Endothelial cell of umbilical vein (primary cell): ENCODE measurements around the gene DHRS2. TPM values are rescaled to one million over a fixed set of nuclear protein-coding genes. Genes with fewer than 3 reads are reported as not detected.

ENCODE experiments used
- BruUV-seq: library from RNA; stranded (reverse); fragments of 400-500 nt; replicated peaks from 2 replicates; lab custom pipeline; 2021; lab: Mats Ljungman, UMichigan
- CTCF ChIA-PET: fragments of 300-600, 350-600 bp; sonication (Branson Sonifier 250); formaldehyde crosslinking; loops from one replicate; lab custom pipeline; 2021; ENCODE audit warnings: antibody characterized with exemption, inconsistent platforms; lab: Charles Lee
- POLR2A ChIA-PET: fragments of 300-600, 350-600 bp; sonication (Branson Sonifier 250); formaldehyde crosslinking; loops from one replicate; lab custom pipeline; 2021; ENCODE audit warnings: antibody characterized with exemption, inconsistent platforms; lab: Charles Lee
- DNase-seq: peaks from one replicate; pipeline ENCODE4 v3.0.0-alpha.2; 2011; ENCODE audit warnings: low read depth, low spot score
- FAIRE-seq: peaks from 2 replicates; lab custom pipeline; 2011; peaks lifted over from hg19 to GRCh38; lab: Jason Lieb, UNC
- H2AFZ ChIP-seq: 2 replicates; pipeline ENCODE4 v1.6.0; 2012; ENCODE audit warnings: low read depth, low read length, control low read depth, inconsistent platforms
- H3K27ac ChIP-seq: 2 replicates; pipeline ENCODE4 v1.5.1; 2011; ENCODE audit warnings: low read depth, mild to moderate bottlenecking, control low read depth, low read length, moderate library complexity; ENCODE audit not compliant: insufficient read depth
- H3K27me3 ChIP-seq, 2 experiments: 2 replicates each; pipeline versions ENCODE4 v1.6.0 to v1.6.1; 2011; ENCODE audit warnings: low read length in 2 of 2, mixed read lengths in 1 of 2; ENCODE audit not compliant: control insufficient read depth in 2 of 2, insufficient read depth in 2 of 2
- H3K36me3 ChIP-seq, 2 experiments: 2 replicates in 1 of 2; 3 replicates in 1 of 2; pipeline ENCODE4 v1.5.1; 2011; ENCODE audit warnings: low read length in 2 of 2, mild to moderate bottlenecking in 1 of 2, moderate library complexity in 1 of 2; ENCODE audit not compliant: control insufficient read depth in 2 of 2, insufficient read depth in 2 of 2; ENCODE audit errors: extremely low read depth in 1 of 2
- H3K4me1 ChIP-seq: 3 replicates; pipeline ENCODE4 v1.5.1; 2011; ENCODE audit warnings: mild to moderate bottlenecking, low read length; ENCODE audit not compliant: control insufficient read depth, insufficient read depth; ENCODE audit errors: extremely low read depth
- H3K4me2 ChIP-seq: 2 replicates; pipeline ENCODE4 v1.6.1; 2011; ENCODE audit warnings: low read length, control low read depth, mixed read lengths; ENCODE audit not compliant: insufficient read depth
- H3K4me3 ChIP-seq, 3 experiments: fragments of 200-600 bp in 1 of 3; sonication (generic), shearing (Covaris generic) in 1 of 3; replicated peaks in 1 of 3; 2 replicates each; pipeline ENCODE4 v1.5.1; 2011 to 2016; ENCODE audit warnings: control low read depth in 3 of 3, low read length in 3 of 3, mild to moderate bottlenecking in 2 of 3, inconsistent platforms in 1 of 3, low read depth in 1 of 3, moderate library complexity in 1 of 3; ENCODE audit not compliant: insufficient read depth in 1 of 3
- H3K79me2 ChIP-seq: 2 replicates; pipeline ENCODE4 v1.6.0; 2012; ENCODE audit warnings: low read length, inconsistent platforms; ENCODE audit not compliant: control insufficient read depth, insufficient read depth
- H3K9ac ChIP-seq: replicated peaks from 2 replicates; pipeline ENCODE3; 2011; ENCODE audit warnings: low read length, control low read depth; ENCODE audit not compliant: insufficient read depth; ENCODE audit errors: extremely low read depth
- H3K9me1 ChIP-seq: replicated peaks from 3 replicates; pipeline ENCODE4 v1.6.0; 2011; ENCODE audit warnings: mild to moderate bottlenecking, low read length; ENCODE audit not compliant: control insufficient read depth, insufficient read depth; ENCODE audit errors: extremely low read depth
- H3K9me3 ChIP-seq: replicated peaks from 2 replicates; pipeline ENCODE4 v1.5.1; 2012; ENCODE audit warnings: low read length, inconsistent platforms; ENCODE audit not compliant: control insufficient read depth, insufficient read depth
- H4K20me1 ChIP-seq: replicated peaks from 2 replicates; pipeline ENCODE3; 2011; ENCODE audit warnings: mild to moderate bottlenecking, low read length; ENCODE audit not compliant: control insufficient read depth, insufficient read depth; ENCODE audit errors: extremely low read depth
- CTCF ChIP-seq, 2 donors: IDR thresholded peaks; 1 replicate in 1 of 2; 2 replicates in 1 of 2; pipeline ENCODE4 v1.5.1; 2011; ENCODE audit warnings: low read length in 2 of 2, mild to moderate bottlenecking in 2 of 2, moderate library complexity in 2 of 2, control low read depth in 1 of 2, inconsistent platforms in 1 of 2, low read depth in 1 of 2; ENCODE audit not compliant: insufficient read depth in 1 of 2; ENCODE audit errors: extremely low read depth in 1 of 2
- EZH2 ChIP-seq: IDR thresholded peaks from 2 replicates; pipeline ENCODE4 v1.6.1; 2012; ENCODE audit warnings: borderline replicate concordance, low read depth, mild to moderate bottlenecking, moderate library complexity, low read length, inconsistent platforms; ENCODE audit not compliant: severe bottlenecking
- FOS ChIP-seq: IDR thresholded peaks from 2 replicates; pipeline ENCODE4 v1.6.1; 2011; ENCODE audit warnings: mild to moderate bottlenecking, low read length, moderate library complexity, borderline replicate concordance; ENCODE audit not compliant: insufficient read depth
- GATA2 ChIP-seq: IDR thresholded peaks from 2 replicates; pipeline ENCODE4 v1.7.0; 2011; ENCODE audit warnings: low read depth, mild to moderate bottlenecking, moderate library complexity, mixed read lengths, low read length; ENCODE audit not compliant: insufficient read length, insufficient read depth
- JUN ChIP-seq: IDR thresholded peaks from 2 replicates; pipeline ENCODE4 v1.6.1; 2011; ENCODE audit warnings: borderline replicate concordance, low read depth; ENCODE audit not compliant: insufficient read length, insufficient read depth
- MAX ChIP-seq: IDR thresholded peaks from 2 replicates; pipeline ENCODE4 v1.6.1; 2011; ENCODE audit not compliant: insufficient read depth, insufficient read length
- MYC ChIP-seq: IDR thresholded peaks from one replicate; pipeline ENCODE4 v1.6.1; 2011; ENCODE audit warnings: mild to moderate bottlenecking, low read depth, low read length
- POLR2A ChIP-seq: IDR thresholded peaks from 2 replicates; pipeline ENCODE4 v1.6.1; 2012; ENCODE audit warnings: low read depth, mild to moderate bottlenecking, control low read depth, low read length
- POLR2AphosphoS5 ChIP-seq: IDR thresholded peaks from 2 replicates; pipeline ENCODE4 v1.6.1; 2012; ENCODE audit warnings: low read depth, mild to moderate bottlenecking, control low read depth, low read length, moderate library complexity; ENCODE audit not compliant: insufficient read depth
- dilution Hi-C: fragments of 300-500 bp; cut with MboI; formaldehyde crosslinking; loops from one replicate; pipeline ENCODE4 v1.15.0; 2019; ENCODE audit warnings: low sequenced_read_pairs; ENCODE audit not compliant: extremely low pct_ligation_motif_present
- intact Hi-C: fragments of 100-400 bp; cut with micrococcal nuclease; formaldehyde crosslinking; loops from one replicate; pipeline ENCODE4 v1.10.0; 2022
- polyA plus RNA-seq, 4 experiments: library from polyadenylated mRNA; depleted of rRNA in 3 of 4; stranded (reverse) in 3 of 4; unstranded in 1 of 4; fragments of >200 nt; gene quantifications; 2 replicates each; pipeline versions ENCODE4 v1.2.1 to v1.2.3, GENCODE V29; 2011 to 2012; ENCODE audit warnings: missing spikeins in 1 of 4
- total RNA-seq: library from RNA; stranded (reverse); gene quantifications from 2 replicates; pipeline ENCODE4 v1.2.3, GENCODE V29; 2021

Gene DHRS2
- total and polyA plus RNA-seq, 2 donors (not counting 3 experiments of a cell fraction or from before 2014, with no cell fraction given): 0.10 TPM; not detected in 1

- POLR2A ChIA-PET: no interaction called here
- H3K79me2 ChIP-seq: no peaks in the 10 kb centered on the region
- H3K4me2 ChIP-seq: no peak overlapping the region
- H2AFZ ChIP-seq: no peak overlapping the region
- dilution Hi-C loops (no loop called here), intact Hi-C loops (no loop called here)
- H3K9ac ChIP-seq: no peak overlapping the region
- no peaks in the 10 kb centered on the region for H3K4me1 ChIP-seq
- H3K4me3 ChIP-seq: no peak overlapping the region
- BruUV-seq: no TSS peak
- DNase-seq (no peak), FAIRE-seq (no peak)
- no peaks in the 10 kb centered on the region for H4K20me1 ChIP-seq
- no peaks in the 10 kb centered on the region for H3K36me3 ChIP-seq
- H3K9me1 ChIP-seq: no peaks in the 10 kb centered on the region
- TF ChIP-seq JUN (no peak), POLR2AphosphoS5 (no peak), GATA2 (no peak), CTCF (IDR thresholded peaks at IDR 0.05; ENCODE audit: extremely low read depth in 1 of 2, insufficient read depth in 1 of 2, low read depth in 1 of 2, low read length in 2 of 2) (no peak), MYC (no peak), MAX (no peak), EZH2 (no peak), FOS (no peak), POLR2A (no peak)
- CTCF ChIA-PET: interaction anchor here (0.9 to 2.1 kb wide), 2 partner anchors 32 to 246 kb away, joined by 4 to 20 read pairs; no protein-coding TSS in a partner anchor
- no peak overlapping the region for H3K27ac ChIP-seq
- peaks cover 0 to 2% of the 10 kb centered on the region in 2 experiments for H3K27me3 ChIP-seq
- no peaks in the 10 kb centered on the region for H3K9me3 ChIP-seq
These were observed 28.2 kb downstream of the DHRS2 start for GRCh38 chr14:23664207-23664885.
